ENCODE results near the gene TMEM170A.

DNA sequence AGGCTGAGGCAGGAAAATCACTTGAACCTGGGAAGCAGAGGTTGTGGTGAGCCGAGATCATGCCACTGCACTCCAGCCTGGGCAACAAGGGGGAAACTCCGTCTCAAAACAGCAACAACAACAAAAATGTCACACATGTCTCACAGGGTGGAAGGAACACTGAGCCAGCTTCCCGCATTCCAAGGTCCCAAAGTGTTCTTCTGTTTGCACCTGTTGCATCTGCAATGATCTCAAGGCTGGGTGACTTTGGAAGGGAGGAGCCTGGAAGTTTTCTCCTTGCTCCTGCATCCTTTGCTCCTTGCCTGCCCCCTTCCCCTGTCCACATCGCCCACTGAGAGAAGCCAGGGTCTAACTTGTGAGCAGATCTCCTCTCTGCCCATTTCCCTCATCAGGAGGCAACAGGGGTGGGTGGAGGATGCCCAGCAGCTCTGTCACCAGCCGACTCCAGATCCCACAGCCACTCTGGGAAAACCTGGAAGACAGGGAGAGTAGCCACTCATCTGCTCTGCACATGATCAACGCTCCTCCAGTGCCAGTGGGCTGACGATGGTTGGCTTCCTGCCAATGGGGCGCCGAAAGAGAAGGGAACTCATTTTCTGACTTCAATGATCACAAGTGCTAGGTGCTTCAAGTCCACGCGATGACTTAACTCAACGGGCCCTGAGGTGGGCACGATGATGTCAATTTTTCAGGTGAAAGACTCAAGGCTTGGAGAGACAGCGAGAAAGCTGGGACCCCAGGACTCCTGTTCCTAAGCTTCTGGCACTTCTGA is 18.1 kb upstream of the TMEM170A start:
- TF ChIP-seq, protein P1, sequence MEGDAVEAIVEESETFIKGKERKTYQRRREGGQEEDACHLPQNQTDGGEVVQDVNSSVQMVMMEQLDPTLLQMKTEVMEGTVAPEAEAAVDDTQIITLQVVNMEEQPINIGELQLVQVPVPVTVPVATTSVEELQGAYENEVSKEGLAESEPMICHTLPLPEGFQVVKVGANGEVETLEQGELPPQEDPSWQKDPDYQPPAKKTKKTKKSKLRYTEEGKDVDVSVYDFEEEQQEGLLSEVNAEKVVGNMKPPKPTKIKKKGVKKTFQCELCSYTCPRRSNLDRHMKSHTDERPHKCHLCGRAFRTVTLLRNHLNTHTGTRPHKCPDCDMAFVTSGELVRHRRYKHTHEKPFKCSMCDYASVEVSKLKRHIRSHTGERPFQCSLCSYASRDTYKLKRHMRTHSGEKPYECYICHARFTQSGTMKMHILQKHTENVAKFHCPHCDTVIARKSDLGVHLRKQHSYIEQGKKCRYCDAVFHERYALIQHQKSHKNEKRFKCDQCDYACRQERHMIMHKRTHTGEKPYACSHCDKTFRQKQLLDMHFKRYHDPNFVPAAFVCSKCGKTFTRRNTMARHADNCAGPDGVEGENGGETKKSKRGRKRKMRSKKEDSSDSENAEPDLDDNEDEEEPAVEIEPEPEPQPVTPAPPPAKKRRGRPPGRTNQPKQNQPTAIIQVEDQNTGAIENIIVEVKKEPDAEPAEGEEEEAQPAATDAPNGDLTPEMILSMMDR (IDR thresholded peaks at IDR 0.05), result no peak
- no peak for TF ChIP-seq POLR2A (IDR thresholded peaks at IDR 0.05)

Data from right lobe of liver (tissue), 4 donors.